Measurements from ENCODE around the gene DPY19L3. TPM values are rescaled to one million over a fixed set of nuclear protein-coding genes. Genes with fewer than 3 reads are reported as not detected.

Gene DPY19L3
- total RNA-seq, 4 donors from 2014 or later = 16.6 to 38.6 (median 34.7) TPM

DNA sequence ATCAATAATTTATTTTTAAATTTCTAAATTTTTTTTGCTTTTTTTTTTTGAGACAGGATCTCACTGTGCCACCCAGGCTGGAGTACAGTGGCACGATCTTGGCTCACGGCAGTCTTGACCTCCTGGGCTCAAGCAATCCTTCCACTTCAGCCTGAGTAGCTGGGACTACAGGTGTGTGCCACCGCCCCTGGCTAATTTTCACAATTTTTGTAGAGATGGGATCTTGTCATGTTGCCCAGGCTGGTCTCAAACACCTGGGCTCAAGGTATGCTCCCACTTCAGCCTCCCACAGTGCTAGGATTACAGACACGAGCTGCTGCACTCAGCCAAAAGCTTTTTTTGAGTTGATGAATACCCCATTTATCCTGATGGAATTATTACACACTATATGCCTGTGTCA is 50.8 kb downstream of the DPY19L3 start:
- TF ChIP-seq CTCF (IDR thresholded peaks at IDR 0.05; ENCODE audit: low read depth) = no peak

DNA sequence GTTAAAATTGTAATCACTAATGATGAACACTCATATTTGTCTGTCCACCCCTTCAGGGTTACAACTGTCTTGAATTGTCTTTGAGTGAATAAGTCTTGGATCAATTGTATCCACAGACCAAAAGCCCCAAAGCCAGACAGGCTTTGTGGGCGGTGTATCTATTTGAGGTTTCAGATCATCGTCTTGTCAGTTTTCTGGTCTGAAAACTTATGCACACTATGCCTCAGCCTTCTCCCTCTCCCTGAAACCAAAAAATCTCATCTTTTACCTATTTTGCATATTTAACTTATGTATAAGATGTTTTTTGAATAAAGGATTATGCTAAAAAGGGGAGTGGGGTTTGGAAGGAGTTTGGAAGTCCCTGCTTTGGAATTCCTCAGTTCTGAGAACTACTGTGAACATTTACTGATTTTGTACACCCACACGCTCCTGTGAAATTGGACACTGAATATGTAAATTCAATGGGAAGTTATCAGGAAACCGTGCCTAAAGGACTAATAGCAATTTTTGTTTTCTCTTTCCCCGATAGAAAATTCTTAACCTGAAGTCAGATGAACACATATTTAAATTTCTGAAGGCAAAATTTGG is 52.1 kb downstream of the DPY19L3 start:
- no peak for TF ChIP-seq CTCF (IDR thresholded peaks at IDR 0.05; ENCODE audit: low read depth)

DNA sequence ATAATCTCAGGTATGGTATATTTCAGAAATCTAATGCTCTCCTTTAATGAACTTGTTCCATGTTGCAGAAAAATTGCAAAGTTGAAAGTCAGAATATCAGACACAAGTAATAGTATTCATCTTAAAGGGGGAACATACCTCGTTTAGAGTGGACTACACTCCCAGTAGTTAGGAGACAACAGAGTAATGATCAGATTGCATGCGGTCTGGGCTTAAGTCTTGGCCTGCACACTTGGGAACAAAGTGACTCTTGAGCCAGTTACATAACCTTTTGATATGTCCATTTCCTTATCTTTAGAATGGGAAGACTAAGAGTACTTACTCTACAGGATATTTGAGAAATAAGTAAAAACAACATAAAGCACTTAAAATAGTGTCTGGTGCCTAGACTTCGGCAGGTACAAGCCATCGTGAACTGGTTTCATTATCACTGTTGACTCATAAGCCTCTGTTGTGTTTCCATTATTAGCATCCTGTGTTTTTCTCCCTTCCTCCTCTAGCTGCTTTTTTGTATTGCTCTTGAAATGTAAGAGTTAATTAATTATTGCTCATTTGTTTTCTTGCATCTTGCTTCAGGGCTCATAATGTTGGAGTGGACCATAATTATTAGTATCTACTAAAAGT is 53.0 kb downstream of the DPY19L3 start:
- no peak for TF ChIP-seq CTCF (IDR thresholded peaks at IDR 0.05; ENCODE audit: low read depth)

DNA sequence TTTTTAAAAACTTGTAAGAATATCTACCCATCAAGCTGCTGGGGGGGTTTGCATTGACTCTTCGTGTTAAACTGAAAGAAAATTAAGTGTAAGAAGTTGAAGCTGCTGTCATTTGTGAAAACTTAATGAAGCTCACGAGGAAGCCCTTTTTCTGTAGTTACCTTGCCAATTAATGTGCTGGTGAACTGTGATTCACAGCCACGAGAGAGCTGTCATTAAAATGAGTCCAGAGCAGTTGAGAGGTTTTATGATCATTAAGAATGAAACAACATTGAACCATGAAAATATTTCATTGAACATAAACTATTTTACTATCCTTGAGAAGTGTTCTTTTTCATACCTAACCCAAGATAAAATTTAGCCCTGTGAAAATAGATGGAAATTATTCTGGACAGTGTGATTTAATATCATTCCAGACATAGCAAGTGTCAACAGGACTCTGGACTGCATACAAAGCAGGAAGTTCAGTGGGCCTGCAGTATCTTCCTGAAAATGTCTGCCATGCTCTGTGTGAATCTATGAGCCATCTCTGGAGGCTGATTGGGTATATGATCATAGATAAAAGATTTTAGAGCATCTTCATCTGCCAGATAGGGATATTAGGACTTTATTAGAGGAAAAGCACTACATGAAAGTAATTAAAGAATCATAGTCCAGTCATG is 53.8 kb downstream of the DPY19L3 start:
- TF ChIP-seq CTCF (IDR thresholded peaks at IDR 0.05; ENCODE audit: low read depth) = no peak

DNA sequence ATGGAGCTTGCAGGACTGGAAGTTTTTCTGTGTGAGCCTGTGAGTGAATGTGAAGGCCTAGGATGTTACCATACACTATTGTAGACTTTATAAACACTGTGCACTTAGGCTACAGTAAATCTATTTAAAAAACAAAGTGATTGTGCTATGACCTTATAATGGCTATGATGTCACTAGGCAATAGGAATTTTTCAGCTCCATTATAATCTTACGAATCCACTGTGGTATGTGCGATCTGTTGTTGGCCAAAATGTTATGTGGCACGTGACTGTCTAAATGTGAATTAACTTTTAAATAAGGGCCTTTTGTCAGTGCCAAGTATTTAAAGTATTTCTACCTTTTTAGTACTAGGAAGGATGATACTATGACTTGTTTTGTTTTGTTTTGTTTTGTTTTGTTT is 54.9 kb downstream of the DPY19L3 start:
- no peak for TF ChIP-seq CTCF (IDR thresholded peaks at IDR 0.05; ENCODE audit: low read depth)

DNA sequence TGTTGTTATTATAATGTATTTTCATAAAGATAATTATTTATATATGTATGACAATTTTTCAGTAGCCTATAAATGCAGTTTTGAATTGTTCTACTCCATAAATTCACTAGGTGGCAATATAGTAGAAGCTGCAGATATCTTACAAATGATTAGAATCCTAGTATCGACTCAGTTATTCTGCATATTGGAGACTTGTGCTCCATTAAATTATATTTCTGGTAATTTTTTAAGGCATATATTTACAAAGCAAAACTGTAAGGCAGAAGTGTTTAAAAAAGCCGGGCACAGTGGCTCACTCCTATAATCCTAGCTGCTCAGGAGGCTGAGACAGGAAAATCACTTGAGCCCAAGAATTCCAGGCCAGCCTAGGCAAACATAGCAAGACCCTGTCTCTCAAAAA is 58.7 kb downstream of the DPY19L3 start:
- TF ChIP-seq CTCF (IDR thresholded peaks at IDR 0.05; ENCODE audit: low read depth) = no peak

GRCh38 chr19:32465176-32465575 is 59.6 kb downstream of the DPY19L3 start:
- no peak for TF ChIP-seq CTCF (IDR thresholded peaks at IDR 0.05; ENCODE audit: low read depth)
